HG03135 (cell line): ENCODE measurements around the gene ACSF3.
"Not testable (repeated sequence)": the region's sequence is repeated elsewhere in the genome, so short reads cannot be mapped to it uniquely, and the experiment has no call there.

Experiments
- ATAC-seq: cut with Tn5 transposase; IDR thresholded peaks from one replicate; pipeline ENCODE4 v1.9.1; 2021; ENCODE audit warnings: mild to moderate bottlenecking, moderate library complexity; ENCODE audit not compliant: unreplicated experiment

ACSF3 gene

DNA sequence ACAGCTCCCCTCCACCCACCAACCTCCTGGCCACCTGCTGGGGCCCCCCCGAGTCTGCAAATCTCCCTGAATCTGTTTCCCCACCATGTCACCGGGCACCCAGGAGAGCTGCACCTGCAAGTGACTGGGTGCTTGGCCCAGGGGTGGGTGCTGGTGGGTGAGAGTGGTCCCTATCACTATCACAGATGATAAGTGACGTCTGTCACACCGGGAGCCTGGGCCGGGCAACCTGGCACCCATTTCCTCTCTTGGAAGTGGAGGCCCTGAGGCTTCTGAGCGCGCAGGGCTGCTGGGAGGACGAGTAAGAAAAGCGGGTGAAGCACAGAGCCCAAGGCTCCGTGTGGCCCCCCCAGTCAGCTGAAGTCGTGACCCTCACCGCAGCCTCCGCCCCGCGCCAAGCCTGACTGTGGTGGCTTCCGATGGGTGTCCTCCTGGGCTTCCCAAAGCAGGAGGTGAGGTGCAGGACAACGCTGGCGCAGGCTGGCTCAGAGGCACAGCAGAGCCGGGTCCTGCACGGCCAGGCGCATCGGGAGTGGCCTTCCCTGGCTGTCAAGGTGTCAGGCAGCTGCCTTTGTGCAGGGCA lies 21.0 kb upstream of the ACSF3 start:
- no peak for ATAC-seq

DNA sequence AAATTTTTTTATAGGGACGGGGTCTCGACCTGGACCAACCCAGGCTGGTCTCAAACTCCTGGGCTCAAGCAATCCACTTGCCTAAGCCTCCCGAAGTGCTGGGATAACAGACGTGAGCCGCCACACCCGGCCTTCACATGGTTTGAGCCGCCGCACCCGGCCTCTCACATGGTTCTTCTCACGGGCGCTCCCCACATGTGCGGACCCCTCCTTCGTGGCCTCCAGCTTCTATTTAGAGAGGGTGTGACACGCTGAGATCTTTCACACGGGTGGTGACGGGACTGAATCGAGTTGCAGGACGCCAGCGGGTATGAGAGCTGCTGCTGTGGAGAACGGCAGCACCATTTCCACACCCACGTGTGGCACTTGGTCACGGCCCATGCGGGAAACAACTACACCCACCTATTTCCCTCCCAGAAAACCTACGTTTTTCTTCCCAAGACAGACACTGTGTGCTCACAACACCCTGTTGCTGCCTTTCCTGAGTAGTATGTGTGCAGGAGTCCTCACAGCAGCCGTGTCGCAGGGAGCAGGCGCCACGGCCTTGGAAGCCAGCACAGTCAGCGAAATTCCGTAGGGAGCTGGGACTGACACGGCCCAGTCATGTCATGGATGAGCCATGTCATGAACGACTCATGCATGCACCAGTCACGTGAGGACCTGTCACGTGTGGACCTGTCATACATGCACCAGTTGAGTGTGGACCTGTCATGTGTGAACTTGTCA lies 20.1 kb upstream of the ACSF3 start:
- ATAC-seq = no peak

DNA sequence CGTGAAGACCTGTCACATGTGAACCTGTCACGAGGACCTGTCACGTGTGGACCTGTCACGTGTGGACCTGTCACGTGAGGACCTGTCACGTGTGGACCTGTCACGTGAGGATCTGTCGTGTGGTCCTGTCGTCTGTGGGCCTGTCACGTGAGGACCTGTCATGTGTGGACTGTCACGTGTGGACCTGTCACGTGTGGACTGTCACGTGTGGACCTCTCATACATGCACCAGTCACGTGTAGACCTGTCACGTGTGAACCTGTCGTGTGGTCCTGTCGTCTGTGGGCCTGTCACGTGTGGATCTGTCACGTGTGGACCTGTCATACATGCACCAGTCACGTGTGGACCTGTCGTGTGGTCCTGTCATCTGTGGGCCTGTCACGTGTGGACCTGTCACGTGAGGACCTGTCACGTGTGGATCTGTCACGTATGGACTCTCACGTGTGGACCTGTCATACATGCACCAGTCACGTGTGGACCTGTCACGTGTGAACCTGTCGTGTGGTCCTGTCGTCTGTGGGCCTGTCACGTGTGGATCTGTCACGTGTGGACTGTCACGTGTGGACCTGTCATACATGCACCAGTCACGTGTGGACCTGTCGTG lies 19.5 kb upstream of the ACSF3 start:
- ATAC-seq = not testable (repeated sequence)

DNA sequence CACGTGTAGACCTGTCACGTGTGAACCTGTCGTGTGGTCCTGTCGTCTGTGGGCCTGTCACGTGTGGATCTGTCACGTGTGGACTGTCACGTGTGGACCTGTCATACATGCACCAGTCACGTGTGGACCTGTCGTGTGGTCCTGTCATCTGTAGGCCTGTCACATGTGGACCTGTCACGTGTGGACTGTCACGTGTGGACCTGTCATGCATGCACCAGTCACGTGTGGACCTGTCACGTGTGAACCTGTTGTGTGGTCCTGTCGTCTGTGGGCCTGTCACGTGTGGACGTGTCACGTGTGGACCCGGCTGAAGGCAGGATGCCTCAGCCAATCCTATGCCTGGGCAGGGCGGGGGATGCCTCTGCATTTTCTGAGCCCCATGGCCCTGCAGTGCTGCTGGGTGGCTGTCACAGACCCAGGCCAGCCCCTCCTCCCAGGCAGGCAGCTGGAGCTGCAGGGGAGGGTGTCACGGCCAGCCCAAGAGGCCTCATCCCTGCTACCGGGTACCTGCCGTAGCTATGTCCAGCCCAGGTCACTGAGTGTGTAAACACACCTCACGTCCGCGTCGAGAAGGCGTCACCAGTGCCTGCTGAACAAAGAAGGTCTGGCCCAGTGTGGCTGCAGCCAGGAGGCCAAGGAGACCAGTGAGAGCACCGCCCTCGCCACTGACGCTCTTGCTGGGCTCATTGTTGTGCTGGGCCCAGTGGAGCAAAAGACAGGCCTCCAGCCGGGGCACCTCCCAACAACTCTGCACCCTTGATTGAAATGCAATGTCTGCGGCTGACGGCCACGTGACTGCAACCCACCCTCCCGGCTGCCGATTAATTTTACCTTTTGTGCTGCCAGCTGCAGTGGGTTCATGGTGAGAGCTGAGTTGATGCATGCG lies 18.6 kb upstream of the ACSF3 start:
- no peak for ATAC-seq

DNA sequence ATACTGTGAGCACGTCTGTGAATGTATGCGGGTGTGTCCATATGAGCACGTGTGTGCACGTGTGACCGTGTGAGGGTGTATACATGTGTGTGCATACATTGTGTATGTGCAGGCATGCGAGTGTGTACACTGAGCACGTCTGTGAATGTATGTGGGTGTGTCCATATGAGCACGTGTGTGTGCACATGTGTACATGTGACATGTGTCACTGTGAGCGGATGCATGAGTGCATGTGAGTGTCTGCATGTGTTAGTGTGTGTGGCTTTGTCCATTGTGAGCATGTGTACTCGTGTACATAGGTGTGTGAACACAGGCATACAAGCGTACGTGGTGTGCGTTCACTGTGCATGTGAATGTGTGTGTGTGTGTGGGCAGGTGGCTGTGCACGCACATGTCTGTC lies 17.5 kb upstream of the ACSF3 start:
- no peak for ATAC-seq

DNA sequence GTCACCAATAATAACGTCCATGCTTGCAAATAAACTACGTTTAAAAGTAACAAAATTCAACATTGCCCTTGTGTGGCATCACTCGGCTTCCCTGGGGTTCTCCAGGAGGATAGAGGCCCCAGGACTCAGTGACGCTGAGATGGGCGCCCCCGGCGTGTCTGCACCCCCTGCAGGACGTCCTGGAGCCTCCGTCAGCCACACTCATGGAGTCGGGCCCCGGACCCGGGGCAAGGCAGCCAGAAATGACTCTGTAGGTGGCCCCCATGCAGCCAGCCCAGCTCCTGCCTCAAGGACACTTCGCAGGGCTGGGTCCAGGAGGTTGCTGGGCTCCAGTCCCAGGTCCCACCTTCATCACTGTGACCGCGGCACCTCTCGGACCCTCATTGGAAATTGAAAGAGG lies 16.6 kb upstream of the ACSF3 start:
- ATAC-seq = no peak

DNA sequence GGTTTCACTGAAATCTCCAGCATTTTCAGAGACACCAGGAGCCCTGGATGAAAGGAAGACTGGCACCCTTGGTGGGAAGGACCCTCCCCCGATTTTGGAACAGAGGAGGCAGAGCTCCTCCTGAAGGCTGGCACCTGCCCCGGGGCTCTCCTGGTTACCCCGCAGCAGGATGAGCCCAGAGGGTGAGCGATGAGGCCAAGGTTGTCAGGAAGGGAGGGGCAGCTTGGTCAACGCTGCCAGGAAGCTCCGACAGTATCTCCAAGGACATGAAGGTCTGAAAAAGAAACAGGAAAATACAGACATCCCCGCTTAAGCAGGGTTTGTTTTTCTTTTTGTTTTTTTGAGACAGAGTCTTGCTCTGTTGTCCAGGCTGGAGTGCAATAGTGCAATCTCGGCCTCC lies 15.5 kb upstream of the ACSF3 start:
- ATAC-seq = no peak

DNA sequence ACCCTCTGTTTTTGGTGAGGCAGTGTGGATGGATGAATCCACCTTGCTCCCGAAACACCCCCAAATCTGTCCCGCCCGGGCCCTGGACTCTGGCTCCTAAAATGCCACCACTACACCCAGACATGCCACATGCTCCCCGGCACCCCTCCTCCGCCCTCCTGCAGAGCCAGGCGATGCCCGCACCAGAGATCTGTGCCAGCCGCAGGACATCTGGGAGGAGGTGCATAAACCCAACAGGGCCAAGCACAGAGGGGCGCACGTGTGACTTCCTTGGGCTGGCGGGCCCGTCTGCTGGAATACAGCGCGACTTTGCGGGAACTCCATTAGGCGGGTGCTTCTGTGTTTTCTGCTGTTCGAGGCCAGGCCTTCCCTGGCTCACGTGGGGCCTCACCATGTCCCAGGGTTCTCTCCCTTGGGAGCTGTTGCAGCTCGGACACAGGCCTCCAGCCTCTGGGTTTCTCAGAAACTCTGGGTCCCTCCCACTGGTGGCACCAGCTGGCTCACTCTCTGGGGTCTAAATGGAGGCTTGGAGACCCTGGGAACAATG lies 14.1 kb upstream of the ACSF3 start:
- no peak for ATAC-seq

DNA sequence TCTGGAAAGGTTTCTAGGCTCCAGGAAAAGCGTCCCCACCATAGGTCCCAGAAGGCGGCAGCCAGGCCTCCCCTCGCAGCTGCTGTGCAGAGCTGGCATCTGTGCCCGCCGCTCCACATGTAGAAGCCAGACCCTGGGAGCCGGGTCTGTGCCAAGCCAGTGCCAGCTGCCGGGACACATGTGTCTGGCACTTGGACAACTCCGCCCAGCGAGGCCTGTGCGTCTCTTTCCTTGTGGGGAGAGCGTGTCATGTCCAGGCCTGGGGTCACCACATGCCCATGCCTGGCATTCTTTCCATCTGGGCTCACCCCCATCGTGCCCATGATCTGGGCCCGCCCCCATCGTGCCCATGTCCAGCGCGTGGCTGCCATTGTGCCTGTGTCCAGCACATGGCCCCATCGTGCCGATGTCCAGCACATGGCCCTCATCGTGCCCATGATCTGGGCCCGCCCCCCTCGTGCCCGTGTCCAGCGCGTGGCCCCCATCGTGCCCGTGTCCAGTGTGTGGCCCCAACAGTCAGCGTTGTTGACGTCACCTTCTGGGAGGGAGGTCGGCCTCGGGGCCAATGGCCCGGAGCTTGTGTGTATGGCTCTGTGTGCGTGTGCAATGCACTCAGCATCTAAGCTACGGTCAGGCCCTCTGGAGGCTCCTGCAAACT lies 13.3 kb upstream of the ACSF3 start:
- no peak for ATAC-seq

DNA sequence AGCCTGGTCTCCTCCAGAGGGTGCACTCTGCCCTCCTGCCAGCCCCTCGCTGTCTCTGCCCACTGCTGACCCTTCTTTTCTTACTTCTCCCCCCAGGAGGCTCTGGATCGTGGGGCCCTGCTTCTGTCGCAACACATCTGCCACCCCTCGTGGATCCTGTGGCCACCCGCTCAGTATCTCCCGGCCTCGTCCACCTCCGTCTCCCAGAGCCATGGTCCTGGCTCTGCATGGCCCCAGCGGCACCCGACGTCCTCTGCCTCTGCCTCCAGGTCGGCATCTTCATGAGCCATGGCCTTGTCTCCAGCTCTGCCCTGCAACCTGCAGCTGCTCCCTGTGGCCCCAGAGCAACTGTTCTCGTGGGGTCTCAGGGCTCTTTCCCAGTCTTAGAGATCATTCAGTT lies 12.1 kb upstream of the ACSF3 start:
- ATAC-seq = no peak

DNA sequence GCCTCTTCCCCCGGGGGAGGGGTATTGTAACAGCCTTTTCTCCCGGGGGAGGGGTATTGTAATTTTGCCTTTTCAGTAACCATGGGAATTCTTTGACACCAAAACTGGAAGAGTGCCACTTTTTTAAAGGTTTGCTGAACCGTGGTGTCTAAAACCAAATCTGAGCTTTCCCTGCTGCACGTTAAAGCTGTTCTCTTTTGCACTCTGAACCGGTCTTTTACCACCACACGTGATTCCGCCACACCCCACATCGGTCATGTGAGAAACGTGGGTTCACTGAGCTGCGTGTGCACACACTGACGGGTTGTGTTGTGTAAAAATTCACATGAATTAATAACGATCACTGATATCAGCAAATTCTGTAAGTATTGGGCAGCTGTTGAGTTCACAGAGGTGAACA lies 9.2 kb upstream of the ACSF3 start:
- no peak for ATAC-seq

DNA sequence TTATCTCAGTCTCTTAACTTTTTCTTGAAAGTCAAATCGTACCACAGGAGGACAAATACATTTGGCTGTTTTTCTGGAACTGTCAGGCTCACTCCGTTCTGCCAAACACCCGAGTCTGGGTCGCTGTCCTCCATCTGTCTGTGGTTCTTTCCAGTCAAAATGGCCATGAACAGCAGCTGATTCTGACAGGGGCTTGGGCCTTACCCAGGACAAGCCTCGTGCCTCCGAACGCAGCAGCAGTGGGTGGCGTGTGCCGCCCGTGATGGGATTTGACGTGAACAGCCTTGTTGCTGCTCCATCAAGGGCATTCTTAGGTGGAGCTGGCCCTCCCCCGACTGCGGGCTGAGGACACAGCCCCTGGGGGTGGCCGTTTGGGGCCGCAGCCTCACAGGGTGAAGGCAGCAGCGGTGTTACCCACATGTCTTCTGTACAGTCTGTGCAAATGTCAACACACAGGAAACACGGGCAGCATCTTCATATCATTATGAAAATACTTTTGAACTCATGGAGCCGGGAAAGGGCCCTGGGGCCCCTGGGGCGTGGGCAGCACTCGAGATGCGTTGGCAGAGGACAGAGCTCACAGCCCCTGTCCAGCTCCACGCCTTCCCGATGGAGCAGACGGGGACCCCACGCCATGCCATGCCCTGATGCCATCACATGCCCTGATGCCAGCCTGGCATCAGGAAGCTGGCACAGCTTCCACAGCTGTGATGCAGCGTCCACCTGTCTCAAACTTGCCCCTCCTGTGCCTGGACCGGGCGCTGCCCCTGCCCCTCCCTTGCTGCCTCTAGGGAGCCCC lies 8.6 kb upstream of the ACSF3 start:
- no peak for ATAC-seq

DNA sequence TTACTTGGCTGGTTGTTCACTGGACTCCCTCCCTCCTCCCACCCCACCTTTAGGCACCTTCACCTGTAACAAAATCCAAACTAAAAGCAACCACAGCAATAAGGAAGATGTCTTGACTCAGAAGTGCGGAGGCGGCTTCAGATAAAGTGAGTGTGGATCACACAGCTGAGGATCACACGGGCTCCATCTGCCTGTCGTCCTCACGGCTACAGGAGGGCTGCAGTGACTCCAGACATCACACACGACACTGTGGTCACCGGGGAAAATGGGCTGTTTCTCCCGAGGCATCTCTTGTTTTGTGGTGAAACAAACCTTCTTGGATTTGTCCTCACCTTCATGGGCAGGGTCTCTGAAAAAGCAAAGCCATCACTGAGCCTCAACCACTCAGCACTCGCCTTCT lies 7.9 kb upstream of the ACSF3 start:
- ATAC-seq = no peak

DNA sequence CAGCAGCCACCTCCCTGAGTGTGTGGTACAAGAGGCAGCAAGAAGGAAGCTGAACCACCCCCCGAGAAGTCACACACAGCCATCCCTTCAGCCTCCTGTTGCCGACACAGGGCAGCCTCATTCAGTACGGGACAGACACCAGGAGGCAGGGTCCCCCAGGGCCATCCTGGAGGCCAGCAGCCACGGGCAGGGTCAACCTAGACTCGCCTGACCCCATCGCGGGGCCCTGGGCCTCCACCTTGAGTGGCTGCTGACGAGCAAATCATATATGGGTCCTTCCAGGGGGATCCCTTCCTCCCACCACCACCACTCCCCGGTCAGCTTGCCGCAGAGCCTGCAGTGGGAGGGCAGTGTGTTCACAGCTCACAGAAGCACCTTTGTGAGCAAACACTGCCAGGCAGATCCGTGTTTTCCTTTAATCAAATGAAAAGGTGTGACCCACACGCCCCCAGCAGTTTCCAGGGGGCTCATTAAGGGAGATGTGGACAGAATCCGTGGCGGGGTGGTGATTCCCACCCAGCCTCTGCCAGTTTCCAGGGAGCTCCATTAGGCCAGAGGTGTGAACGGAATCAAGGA lies 5.6 kb upstream of the ACSF3 start:
- ATAC-seq = no peak

DNA sequence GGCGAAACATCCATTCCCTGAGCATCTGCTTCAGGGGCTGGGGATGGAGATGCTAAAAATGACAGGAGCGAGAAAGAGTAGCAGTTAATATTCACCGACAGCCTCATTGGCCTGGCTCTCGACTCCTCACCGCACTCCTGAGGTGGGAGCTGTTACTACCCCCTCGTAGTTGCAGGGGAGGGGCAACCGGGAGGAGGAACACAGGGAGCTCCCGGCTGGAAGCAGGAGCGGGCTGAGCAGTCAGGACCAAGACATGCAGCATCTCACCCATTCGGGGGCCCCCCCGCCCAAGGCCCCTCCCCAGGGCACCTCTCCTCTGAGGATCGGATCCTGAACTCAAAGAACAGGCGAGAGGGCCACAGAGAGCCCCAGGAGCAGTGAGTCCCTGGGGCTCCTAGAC lies 4.5 kb upstream of the ACSF3 start:
- no peak for ATAC-seq

DNA sequence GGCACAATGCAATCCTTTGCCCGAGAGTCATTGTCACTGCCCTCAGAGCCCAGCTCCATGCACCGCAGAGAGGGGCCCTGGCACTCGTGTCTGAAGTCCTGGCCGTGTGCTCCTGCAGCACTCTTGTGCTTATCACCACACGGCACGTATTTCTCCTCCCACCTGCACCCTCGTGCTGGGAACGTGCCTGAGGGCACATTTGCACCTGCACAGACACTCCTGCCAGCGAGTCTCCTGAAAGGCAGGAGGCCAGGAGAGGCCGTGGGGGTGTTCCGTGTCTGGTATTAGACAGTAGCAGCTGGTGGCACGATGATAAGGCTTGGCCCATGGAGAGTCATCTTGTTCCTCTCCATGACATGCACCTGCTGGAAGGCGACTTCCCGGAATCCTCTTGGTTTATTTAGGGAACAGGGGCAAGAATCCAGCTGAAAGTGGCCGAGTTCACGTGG lies 3.4 kb upstream of the ACSF3 start:
- no peak for ATAC-seq

DNA sequence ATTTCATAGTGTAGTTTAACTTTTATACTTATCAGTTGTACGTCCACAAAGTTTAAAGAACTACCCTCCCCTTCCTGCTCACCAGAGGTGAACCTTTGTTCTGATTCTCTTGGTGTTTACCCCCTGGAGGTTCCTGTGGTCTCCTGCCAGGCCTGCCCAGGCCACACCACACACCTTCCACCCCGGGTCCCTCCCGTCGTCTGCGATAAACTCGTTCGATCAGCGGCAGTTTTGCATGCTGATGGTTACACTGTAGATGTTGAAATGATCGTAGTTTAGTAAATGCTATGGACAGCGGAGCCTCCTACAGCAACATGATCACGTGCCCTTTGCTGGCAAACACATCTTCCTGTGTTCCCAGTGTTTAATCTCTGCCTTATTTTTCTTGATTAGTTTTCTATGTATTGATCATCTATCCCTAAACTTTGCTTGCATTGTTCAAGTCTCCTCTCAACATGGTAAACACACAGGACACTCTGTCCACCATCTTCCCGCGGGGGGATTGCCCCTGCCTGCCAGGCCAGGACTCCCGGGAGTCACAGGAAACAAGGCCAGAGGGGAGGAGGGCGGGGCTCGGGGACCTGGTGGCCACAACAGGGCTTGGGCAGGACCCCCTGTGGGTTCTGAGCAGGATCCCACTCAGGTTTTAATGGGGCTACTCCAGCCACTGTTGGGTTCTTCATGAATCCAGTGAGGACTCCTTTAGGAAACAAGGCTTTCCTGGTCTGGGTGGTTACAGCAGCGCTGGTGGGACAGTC lies 2.8 kb upstream of the ACSF3 start:
- no peak for ATAC-seq

DNA sequence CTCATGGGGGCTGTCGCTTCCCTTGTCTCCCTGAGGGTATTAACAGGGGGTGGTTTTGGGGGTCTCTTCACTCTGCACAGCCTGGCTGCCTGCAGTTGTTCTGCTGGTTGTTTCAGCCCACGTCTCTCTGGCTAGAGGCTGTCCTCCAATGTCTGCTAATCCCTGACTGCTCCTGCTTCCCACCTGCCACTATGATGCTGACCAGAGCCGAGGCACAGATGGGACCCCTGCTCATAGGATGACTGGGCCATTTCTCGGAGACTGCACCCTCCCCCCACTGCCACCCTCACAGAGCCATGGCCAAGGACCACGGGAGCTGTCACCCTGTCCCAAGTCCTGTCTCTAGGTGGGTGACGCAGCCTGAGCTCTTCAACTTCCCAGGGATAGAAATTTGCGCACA lies 1.6 kb upstream of the ACSF3 start:
- ATAC-seq = no peak

DNA sequence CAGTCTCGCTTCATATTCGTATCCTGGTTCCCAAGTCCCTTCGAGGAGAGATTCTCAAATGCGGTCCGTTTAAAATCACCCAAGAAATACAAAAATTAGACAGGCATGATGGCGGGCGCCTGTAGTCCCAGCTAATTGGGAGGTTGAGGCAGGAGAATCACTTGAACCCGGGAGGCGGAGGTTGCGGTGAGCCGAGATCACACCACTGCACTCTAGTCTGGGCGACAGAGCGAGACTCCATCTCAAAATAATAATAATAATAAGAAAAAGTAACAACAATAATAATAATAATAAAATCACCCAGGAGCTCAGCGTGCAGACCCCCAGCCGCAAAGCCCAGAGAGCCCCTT lies 425 bp upstream of the ACSF3 start:
- ATAC-seq = not testable (repeated sequence)
